Activated CD4-positive, alpha-beta T cell treated with anti-CD3 and anti-CD28 coated beads, Interleukin-2, amount 50 U/mL, for 48 hours (primary cell): ENCODE results near the gene EIF2S2.
A peak's percentile ranks its signal among the peaks of the same experiment; 100 is the strongest.

ENCODE experiments used
- DNase-seq, 2 experiments: peaks; one replicate each; pipeline ENCODE4 v3.0.0-alpha.2; 2020

EIF2S2 gene

GRCh38 chr20:34115232-34115631 lies 3.2 kb upstream of the EIF2S2 start:
- no peak for DNase-seq

GRCh38 chr20:34114809-34115208 lies 2.8 kb upstream of the EIF2S2 start:
- DNase-seq, result no peak

- DNase-seq, result peak in 1 of 2 experiments; percentile 20
These were observed 608 bp upstream of the EIF2S2 start for GRCh38 chr20:34112600-34113101.

- peak in 1 of 2 experiments; percentile 16 for DNase-seq
These were observed 1.1 kb downstream of the EIF2S2 start for GRCh38 chr20:34110745-34111641.

- DNase-seq, result no peak
These were observed 1.9 kb downstream of the EIF2S2 start for GRCh38 chr20:34110025-34110744.

GRCh38 chr20:34109442-34109841 lies 2.6 kb downstream of the EIF2S2 start:
- no peak for DNase-seq

- DNase-seq, result no peak
These were observed 3.3 kb downstream of the EIF2S2 start for GRCh38 chr20:34108616-34109174.

GRCh38 chr20:34105978-34106675 lies 5.9 kb downstream of the EIF2S2 start:
- DNase-seq, result no peak

GRCh38 chr20:34104059-34104458 lies 8.0 kb downstream of the EIF2S2 start:
- no peak for DNase-seq

- no peak for DNase-seq
These were observed 9.7 kb downstream of the EIF2S2 start for GRCh38 chr20:34102342-34102741.

GRCh38 chr20:34100576-34100975 lies 11.5 kb downstream of the EIF2S2 start:
- no peak for DNase-seq

- no peak for DNase-seq
These were observed 12.4 kb downstream of the EIF2S2 start for GRCh38 chr20:34099675-34100074.

GRCh38 chr20:34098570-34098969 lies 13.5 kb downstream of the EIF2S2 start:
- no peak for DNase-seq

GRCh38 chr20:34096699-34097444 lies 15.2 kb downstream of the EIF2S2 start:
- no peak for DNase-seq

- DNase-seq, result no peak
These were observed 16.2 kb downstream of the EIF2S2 start for GRCh38 chr20:34095825-34096224.

- no peak for DNase-seq
These were observed 18.1 kb downstream of the EIF2S2 start for GRCh38 chr20:34093895-34094294.

GRCh38 chr20:34091637-34092200 lies 20.3 kb downstream of the EIF2S2 start:
- DNase-seq, result no peak

- DNase-seq, result no peak
These were observed 21.4 kb downstream of the EIF2S2 start for GRCh38 chr20:34090645-34091044.

- no peak for DNase-seq
These were observed 22.2 kb downstream of the EIF2S2 start for GRCh38 chr20:34089655-34090345.

- no peak for DNase-seq
These were observed 22.9 kb downstream of the EIF2S2 start for GRCh38 chr20:34089175-34089479.
